Activated T-helper 2 cell treated with anti-CD3 and anti-CD28 coated beads, Interferon-gamma antibody, Interleukin-2, Interleukin-4, amounts not matched to agents 10 μg/mL and 5 μg/mL and 100 μg/mL, durations not matched to agents 14 hours and 24 hours and 36 hours (primary cell): Measurements from ENCODE around the gene CBFA2T2. TPM values are rescaled to one million over a fixed set of nuclear protein-coding genes. Genes with fewer than 3 reads are reported as not detected.

Experiments used
- total RNA-seq: library from RNA; stranded (reverse); gene quantifications from 2 replicates; pipeline ENCODE4 v1.2.3, GENCODE V29; 2022

CBFA2T2 gene
- total RNA-seq, 1 donor from 2014 or later = 14.4 TPM

Other genes starting within 250 kb of the CBFA2T2 start
- not detected in 2 replicates for gene BPIFB1, start 206.9 kb upstream of the CBFA2T2 start, total RNA-seq
- 40.3 and 40.7 TPM in 2 replicates for gene CDK5RAP1, start 88.6 kb upstream of the CBFA2T2 start, total RNA-seq
- 1.1 and 1.6 TPM in 2 replicates for gene SNTA1, start 46.3 kb upstream of the CBFA2T2 start, total RNA-seq
- gene C20orf144, start 172.2 kb downstream of the CBFA2T2 start, total RNA-seq = 0.27 and 0.28 TPM in 2 replicates
- 2.6 and 3.3 TPM in 2 replicates for gene ACTL10, start 176.8 kb downstream of the CBFA2T2 start, total RNA-seq
- 27.0 and 30.1 TPM in 2 replicates for gene NECAB3, start 184.3 kb downstream of the CBFA2T2 start, total RNA-seq
- 63.8 and 64.2 TPM in 2 replicates for gene E2F1, start 196.3 kb downstream of the CBFA2T2 start, total RNA-seq
- 7.4 TPM in 2 replicates for gene PXMP4, start 230.2 kb downstream of the CBFA2T2 start, total RNA-seq
- 6.8 and 7.0 TPM in 2 replicates for gene ZNF341, start 241.9 kb downstream of the CBFA2T2 start, total RNA-seq